ENCODE measurements around the gene MPDZ. TPM values are rescaled to one million over a fixed set of nuclear protein-coding genes. Genes with fewer than 3 reads are reported as not detected.

The MPDZ gene
- total and polyA plus RNA-seq, 2 of the 13 experiments (the other 11 are each of a cell fraction or from before 2014, with no cell fraction given) = 12.4 to 14.7 TPM

DNA sequence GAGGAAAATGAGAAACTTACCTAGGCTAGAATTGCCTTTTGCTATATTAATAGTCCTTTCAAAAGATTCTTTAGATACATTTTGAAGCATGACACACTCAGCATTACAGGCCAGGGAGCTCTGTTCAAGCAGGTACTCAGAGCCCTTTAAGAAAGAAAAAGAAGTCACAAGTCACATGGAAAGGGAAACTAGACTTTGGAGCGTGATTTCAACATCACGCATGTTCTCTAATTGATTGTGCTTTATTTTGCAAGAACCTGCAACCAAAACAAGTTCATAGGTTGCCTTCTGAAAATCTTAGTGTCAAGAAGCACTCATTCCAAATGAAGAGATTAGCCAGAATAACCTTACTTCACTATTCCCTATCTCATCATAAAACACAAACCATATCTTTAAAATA lies 103.8 kb downstream of the MPDZ start (continued):
- no peak for TF ChIP-seq ZFP62 (CRISPR knock-in tag; IDR thresholded peaks at IDR 0.05)

DNA sequence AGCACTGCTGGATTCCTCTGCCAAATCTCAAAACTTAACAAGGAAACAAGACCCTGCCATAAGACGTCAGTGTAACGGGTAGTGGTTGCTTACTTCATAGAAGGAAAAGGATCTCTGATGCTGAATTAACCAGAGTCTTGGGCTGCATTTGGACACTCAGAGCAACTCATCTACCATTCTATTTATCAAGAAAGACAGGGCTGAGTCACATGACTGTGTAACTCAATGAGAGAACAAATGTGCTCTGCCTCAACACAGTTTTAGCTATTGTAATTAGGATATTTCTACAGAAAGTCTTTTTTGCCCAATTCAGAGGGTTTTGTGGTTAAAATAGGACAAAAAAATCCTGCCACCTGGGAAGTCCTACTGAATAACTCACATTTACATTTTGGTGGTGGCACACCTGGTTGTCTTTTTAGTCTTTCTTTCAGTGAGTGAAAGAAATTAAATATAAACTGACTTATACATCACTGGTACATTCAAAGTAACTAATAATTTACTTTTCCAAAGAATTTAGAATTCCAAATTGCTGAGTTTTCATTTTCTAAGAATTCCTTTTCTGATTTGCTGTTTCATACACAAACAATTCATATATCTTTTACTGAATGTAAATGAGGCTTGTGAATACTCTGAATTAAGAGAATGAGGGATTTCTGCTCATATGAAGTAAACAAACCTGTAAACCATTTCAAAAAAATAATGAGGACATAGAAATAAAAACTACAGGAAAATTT lies 104.4 kb downstream of the MPDZ start:
- H2AFZ ChIP-seq (ENCODE audit: low read length) = no peak overlapping the region
- no peak overlapping the region for H3K4me2 ChIP-seq (ENCODE audit: low read depth, low read length)
- ChIA-PET CTCF (ENCODE audit: low intra/inter-chr PET ratio, low total read pairs) (no interaction called here), POLR2A (no interaction called here)
- no peak overlapping the region for H3K4me3 ChIP-seq (replicated peaks in 1 of 3; ENCODE audit: insufficient read depth in 1 of 3, low read depth in 2 of 3, low read length in 3 of 3)
- H3K36me3 ChIP-seq (replicated peaks in 1 of 2; ENCODE audit: control insufficient read depth in 1 of 2, insufficient read depth in 2 of 2, low read length in 2 of 2) = no peaks in the 10 kb centered on the region; a peak in 1 of 5 replicates
- H3K9me3 ChIP-seq (ENCODE audit: low read length) = no peaks in the 10 kb centered on the region
- no TSS peak for BruUV-seq (replicated peaks)
- no peak for FAIRE-seq
- intact Hi-C loops (cut with micrococcal nuclease; ENCODE audit: unreplicated experiment) = no loop called here
- peaks cover 12% of the 10 kb centered on the region for H3K4me1 ChIP-seq (ENCODE audit: insufficient read depth, low read length)
- TF ChIP-seq NONO (IDR thresholded peaks at IDR 0.05) = no peak
- no peak for TF ChIP-seq NONO (CRISPR knock-in tag; conservative IDR thresholded peaks at IDR 0.05)
- TF ChIP-seq DNMT1 (CRISPR knock-in tag; IDR thresholded peaks at IDR 0.05) = no peak
- TF ChIP-seq MAFK (conservative IDR thresholded peaks at IDR 0.05 in 1 of 2, IDR thresholded peaks at IDR 0.05 in 1 of 2; ENCODE audit: low read length in 2 of 2) = peak; percentile 32 to 70; a peak in 2 of 4 replicates
- no peak for TF ChIP-seq ZNF274 (CRISPR knock-in tag; IDR thresholded peaks at IDR 0.05)
- TF ChIP-seq, protein P1, sequence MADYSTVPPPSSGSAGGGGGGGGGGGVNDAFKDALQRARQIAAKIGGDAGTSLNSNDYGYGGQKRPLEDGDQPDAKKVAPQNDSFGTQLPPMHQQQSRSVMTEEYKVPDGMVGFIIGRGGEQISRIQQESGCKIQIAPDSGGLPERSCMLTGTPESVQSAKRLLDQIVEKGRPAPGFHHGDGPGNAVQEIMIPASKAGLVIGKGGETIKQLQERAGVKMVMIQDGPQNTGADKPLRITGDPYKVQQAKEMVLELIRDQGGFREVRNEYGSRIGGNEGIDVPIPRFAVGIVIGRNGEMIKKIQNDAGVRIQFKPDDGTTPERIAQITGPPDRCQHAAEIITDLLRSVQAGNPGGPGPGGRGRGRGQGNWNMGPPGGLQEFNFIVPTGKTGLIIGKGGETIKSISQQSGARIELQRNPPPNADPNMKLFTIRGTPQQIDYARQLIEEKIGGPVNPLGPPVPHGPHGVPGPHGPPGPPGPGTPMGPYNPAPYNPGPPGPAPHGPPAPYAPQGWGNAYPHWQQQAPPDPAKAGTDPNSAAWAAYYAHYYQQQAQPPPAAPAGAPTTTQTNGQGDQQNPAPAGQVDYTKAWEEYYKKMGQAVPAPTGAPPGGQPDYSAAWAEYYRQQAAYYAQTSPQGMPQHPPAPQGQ (CRISPR knock-in tag; IDR thresholded peaks at IDR 0.05; ENCODE audit: borderline replicate concordance) = no peak
- no peak for TF ChIP-seq ZSCAN12 (CRISPR knock-in tag; IDR thresholded peaks at IDR 0.05)
- peak; percentile 37; the same call in 1 of the 2 replicates for TF ChIP-seq MAFF (IDR thresholded peaks at IDR 0.05; ENCODE audit: low read depth, low read length)
- no peak for TF ChIP-seq FOXJ3 (CRISPR knock-in tag; IDR thresholded peaks at IDR 0.05; ENCODE audit: borderline replicate concordance)
- no peak for ATAC-seq
- no peaks in the 10 kb centered on the region for H3K79me2 ChIP-seq (ENCODE audit: insufficient read depth, low read length)
- DNase-seq (ENCODE audit: low spot score) = no peak
- H3K9ac ChIP-seq (ENCODE audit: insufficient read depth, low read depth, low read length) = no peak overlapping the region
- 100% methylated on average over 2 of the region's 2 CpGs for WGBS (ENCODE audit: low lambda C conversion rate)
- no peaks in the 10 kb centered on the region for H3K27me3 ChIP-seq (ENCODE audit: control insufficient read depth in 1 of 2, insufficient read depth in 2 of 2, low read length in 2 of 2)
- H3K27ac ChIP-seq (ENCODE audit: extremely low read length, insufficient read depth, low read length) = peak overlapping the region; percentile 10
- no peaks in the 10 kb centered on the region for H4K20me1 ChIP-seq (ENCODE audit: insufficient read depth, low read length)
- in situ Hi-C loops (cut with HindIII; ENCODE audit: extremely low pct_ligation_motif_present, low pct_unique_long_range_greater_than_20kb) = no loop called here
